BJ (cell line): ENCODE data around the gene IQGAP1. TPM values are rescaled to one million over a fixed set of nuclear protein-coding genes. Genes with fewer than 3 reads are reported as not detected.
A peak's percentile ranks its signal among the peaks of the same experiment; 100 is the strongest.
"Not testable (repeated sequence)": the region's sequence is repeated elsewhere in the genome, so short reads cannot be mapped to it uniquely, and the experiment has no call there.

Source experiments
- CTCF ChIA-PET: fragments of 350-600 bp; formaldehyde crosslinking; extraction: SDS; loops from one replicate; lab custom pipeline; 2021; ENCODE audit warnings: antibody characterized with exemption, inconsistent platforms; lab: Yijun Ruan, JAX
- POLR2A ChIA-PET: fragments of 300-600 bp; sonication (Branson Sonifier 250); formaldehyde crosslinking; extraction: SDS; loops from one replicate; lab custom pipeline; 2021; ENCODE audit warnings: antibody characterized with exemption; lab: Charles Lee
- DNase-seq: peaks from one replicate; pipeline ENCODE4 v3.0.0-alpha.2; 2011; ENCODE audit warnings: low read depth
- H3K27me3 ChIP-seq: 2 replicates; pipeline ENCODE4 v1.6.0; 2011; ENCODE audit warnings: low read length; ENCODE audit not compliant: control insufficient read depth, insufficient read depth
- H3K36me3 ChIP-seq: 2 replicates; pipeline ENCODE4 v1.5.1; 2011; ENCODE audit warnings: low read length; ENCODE audit not compliant: control insufficient read depth, insufficient read depth
- H3K4me3 ChIP-seq: 2 replicates; pipeline ENCODE4 v1.5.1; 2011; ENCODE audit warnings: low read depth, mild to moderate bottlenecking, control low read depth, low read length
- polyA plus RNA-seq: library from polyadenylated mRNA; depleted of rRNA; stranded (reverse); fragments of >200 nt; gene quantifications from 2 replicates; pipeline ENCODE4 v1.2.3, GENCODE V29; 2011
- TF ChIP-seq, protein P1 (sequence below): IDR thresholded peaks from 2 replicates; pipeline ENCODE4 v1.5.1; 2011; ENCODE audit warnings: low read depth, mild to moderate bottlenecking, control low read depth, inconsistent platforms, low read length, moderate library complexity; ENCODE audit not compliant: insufficient read depth

IQGAP1 gene
- polyA plus RNA-seq, 1 experiment = 88.7 TPM

DNA sequence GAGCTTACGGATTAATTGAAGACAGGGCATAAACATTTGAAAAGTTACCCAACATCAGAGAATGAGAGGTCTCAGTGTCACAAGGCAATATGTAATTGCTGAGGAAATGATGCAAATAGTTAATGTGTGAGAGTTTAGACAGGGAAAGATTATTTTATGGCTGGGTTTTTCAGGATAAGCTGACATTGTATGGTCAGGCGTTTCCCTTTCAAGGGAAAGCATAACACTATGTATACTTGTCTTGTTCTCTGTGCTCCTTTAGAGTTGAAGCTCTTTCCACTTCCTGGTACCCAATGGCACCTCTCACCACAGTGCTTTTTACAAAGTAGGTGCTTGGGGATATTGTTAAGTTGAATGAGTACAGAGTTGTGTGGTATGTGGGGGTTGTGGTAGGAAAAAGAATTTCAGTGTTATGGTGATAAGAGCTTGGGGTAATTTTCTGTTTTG, 19.9 kb downstream of the IQGAP1 start:
- ChIA-PET POLR2A (no interaction called here), CTCF (no interaction called here)
- DNase-seq = no peak
- H3K36me3 ChIP-seq = peaks cover 1% of the 10 kb centered on the region; the same call in 1 of the 2 replicates
- H3K4me3 ChIP-seq = no peak overlapping the region
- H3K27me3 ChIP-seq = no peaks in the 10 kb centered on the region
- TF ChIP-seq, protein P1, sequence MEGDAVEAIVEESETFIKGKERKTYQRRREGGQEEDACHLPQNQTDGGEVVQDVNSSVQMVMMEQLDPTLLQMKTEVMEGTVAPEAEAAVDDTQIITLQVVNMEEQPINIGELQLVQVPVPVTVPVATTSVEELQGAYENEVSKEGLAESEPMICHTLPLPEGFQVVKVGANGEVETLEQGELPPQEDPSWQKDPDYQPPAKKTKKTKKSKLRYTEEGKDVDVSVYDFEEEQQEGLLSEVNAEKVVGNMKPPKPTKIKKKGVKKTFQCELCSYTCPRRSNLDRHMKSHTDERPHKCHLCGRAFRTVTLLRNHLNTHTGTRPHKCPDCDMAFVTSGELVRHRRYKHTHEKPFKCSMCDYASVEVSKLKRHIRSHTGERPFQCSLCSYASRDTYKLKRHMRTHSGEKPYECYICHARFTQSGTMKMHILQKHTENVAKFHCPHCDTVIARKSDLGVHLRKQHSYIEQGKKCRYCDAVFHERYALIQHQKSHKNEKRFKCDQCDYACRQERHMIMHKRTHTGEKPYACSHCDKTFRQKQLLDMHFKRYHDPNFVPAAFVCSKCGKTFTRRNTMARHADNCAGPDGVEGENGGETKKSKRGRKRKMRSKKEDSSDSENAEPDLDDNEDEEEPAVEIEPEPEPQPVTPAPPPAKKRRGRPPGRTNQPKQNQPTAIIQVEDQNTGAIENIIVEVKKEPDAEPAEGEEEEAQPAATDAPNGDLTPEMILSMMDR = no peak

DNA sequence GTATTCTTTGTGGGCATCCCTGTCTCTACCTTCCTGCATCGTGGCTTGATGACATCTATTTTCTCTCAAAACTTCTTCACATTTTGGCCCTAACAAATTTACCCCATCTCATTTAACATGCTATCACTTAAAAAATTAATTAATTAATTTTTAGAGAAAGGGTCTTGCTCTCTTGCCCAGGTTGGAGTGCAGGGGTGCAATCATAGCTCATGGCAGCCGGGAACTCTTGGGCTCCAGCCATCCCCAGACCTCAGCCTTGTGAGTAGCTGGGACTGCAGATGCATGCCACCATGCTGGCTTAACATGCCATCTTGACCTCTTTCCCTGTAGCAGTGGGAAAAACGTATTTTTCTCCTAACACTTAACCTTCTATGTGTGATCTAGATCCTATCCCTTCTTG, 20.6 kb downstream of the IQGAP1 start:
- H3K36me3 ChIP-seq = peaks cover 1% of the 10 kb centered on the region; the same call in 1 of the 2 replicates
- H3K4me3 ChIP-seq = no peak overlapping the region
- TF ChIP-seq, protein P1 = no peak
- no peaks in the 10 kb centered on the region for H3K27me3 ChIP-seq
- POLR2A ChIA-PET = no interaction called here
- DNase-seq = no peak
- CTCF ChIA-PET = interaction anchor here (0.5 kb wide), 1 partner anchor 78 kb away, joined by 3 read pairs; no protein-coding TSS in a partner anchor

DNA sequence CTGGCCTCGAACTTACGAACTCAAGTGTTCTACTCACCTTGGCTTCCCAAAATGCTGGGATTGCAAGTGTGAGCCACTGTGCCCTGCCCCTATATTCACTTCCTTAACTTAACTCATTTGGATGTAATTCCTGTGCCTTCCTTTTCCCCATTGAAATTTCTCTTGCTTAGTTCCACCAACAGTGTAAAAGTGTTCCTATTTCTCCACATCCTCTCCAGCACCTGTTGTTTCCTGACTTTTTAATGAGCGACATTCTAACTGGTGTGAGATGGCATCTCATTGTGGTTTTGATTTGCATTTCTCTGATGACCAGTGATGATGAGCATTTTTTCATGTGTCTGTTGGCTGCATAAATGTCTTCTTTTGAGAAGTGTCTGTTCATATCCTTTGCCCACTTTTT, 21.5 kb downstream of the IQGAP1 start:
- POLR2A ChIA-PET, CTCF ChIA-PET, DNase-seq: not testable (repeated sequence)

DNA sequence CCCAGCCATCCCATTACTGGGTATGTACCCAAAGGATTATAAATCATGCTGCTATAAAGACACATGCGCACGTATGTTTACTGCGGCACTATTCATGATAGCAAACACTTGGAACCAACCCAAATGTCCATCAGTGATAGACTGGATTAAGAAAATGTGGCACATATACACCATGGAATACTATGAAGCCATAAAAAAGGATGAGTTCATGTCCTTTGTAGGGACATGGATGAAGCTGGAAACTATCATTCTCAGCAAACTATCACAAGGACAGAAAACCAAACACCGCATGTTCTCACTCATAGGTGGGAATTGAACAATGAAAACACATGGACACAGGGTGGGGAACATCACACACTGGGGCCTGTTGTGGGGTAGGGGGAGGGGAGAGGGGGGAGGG, 22.3 kb downstream of the IQGAP1 start:
- CTCF ChIA-PET, H3K27me3 ChIP-seq, H3K4me3 ChIP-seq, POLR2A ChIA-PET, H3K36me3 ChIP-seq, DNase-seq: not testable (repeated sequence)

More for the DNA sequence above, 21.5 kb downstream of the IQGAP1 start:
- not testable (repeated sequence) for H3K36me3 ChIP-seq, H3K4me3 ChIP-seq, H3K27me3 ChIP-seq

DNA sequence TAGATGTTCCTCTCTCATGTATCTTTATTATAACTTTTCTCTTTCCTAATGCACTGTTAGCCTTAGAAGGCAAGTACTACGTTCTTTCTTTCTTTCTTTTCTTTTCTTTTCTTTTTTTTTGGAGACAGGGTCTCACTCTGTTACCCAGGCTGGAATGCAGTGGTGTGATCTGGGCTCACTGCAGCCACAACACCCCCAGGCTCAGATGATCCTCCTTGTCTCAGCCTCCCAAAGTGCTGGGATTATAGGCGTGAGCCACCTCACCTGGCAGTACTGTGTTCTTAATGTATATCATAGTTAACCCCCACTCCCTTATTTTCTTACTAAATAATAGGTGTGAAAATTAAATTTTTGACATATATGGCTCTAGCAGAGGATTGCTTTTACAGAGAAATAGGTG, 23.1 kb downstream of the IQGAP1 start:
- DNase-seq = no peak

DNA sequence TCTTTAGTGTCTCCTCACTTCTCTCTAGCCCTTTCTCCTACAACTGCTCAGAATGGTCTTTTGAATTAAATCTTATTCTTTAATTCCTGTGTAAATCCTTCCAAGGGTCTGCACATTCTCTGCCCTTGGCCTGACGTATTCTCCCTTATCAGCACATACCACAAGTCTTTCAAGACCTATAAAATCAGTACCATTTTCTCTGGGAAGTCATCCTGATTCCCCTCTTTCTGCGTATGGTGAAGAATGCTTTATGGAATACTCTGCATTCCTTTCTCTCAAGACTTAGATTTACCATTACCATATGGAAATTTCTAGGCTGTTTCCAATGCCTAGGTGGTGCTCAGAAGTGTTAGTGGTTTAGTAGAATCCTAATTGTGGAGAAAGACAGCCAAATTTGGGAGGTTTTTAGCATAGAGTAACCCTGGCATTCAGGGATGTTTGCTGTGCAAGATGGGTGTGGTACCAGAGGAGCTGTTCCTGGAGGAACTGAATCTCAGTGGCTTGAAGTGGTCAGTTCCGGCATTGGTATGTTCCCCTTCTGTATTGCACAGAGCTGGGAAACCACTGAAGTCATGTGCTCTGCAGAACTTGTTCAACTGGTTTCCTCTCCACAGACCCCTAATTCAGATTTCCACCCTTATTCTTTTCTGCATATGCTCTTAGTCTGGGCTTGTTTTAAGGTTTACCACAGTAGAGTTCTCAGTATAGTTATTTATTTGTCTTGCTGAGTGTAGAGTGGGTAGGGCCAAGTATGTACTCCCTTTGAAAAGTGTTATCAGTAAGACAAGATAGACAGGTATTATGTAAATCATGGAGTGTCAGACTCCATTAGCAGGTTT, 24.5 kb downstream of the IQGAP1 start:
- TF ChIP-seq, protein P1 = no peak
- H3K27me3 ChIP-seq = no peaks in the 10 kb centered on the region
- ChIA-PET CTCF (interaction anchor here (1.5 to 2.6 kb wide), 2 partner anchors 9 to 93 kb away, joined by 7 to 8 read pairs; no protein-coding TSS in a partner anchor), POLR2A (interaction anchor here (1.2 kb wide), 1 partner anchor 11 kb away, joined by 3 read pairs; no protein-coding TSS in a partner anchor)
- peaks cover 1% of the 10 kb centered on the region; the same call in 1 of the 2 replicates for H3K36me3 ChIP-seq
- no peak overlapping the region for H3K4me3 ChIP-seq
- DNase-seq = peak; percentile 34

More for the DNA sequence above, 23.1 kb downstream of the IQGAP1 start:
- TF ChIP-seq, protein P1 = no peak
- ChIA-PET POLR2A (no interaction called here), CTCF (no interaction called here)
- no peak overlapping the region for H3K4me3 ChIP-seq
- peaks cover 1% of the 10 kb centered on the region; the same call in 1 of the 2 replicates for H3K36me3 ChIP-seq
- H3K27me3 ChIP-seq = no peaks in the 10 kb centered on the region
